ENCODE results near the gene SHCBP1L.

- TF ChIP-seq CTCF (IDR thresholded peaks at IDR 0.05; ENCODE audit: poor library complexity, severe bottlenecking) (no peak), EZH2 (IDR thresholded peaks at IDR 0.05; ENCODE audit: borderline replicate concordance, insufficient read depth, low read length, poor library complexity, severe bottlenecking) (no peak), REST (IDR thresholded peaks at IDR 0.05; ENCODE audit: borderline replicate concordance) (no peak)
Observed at GRCh38 chr1:182910143-182910542, 42.8 kb downstream of the SHCBP1L start.

All from neural cell (in vitro differentiated cells).